Esophagus squamous epithelium (tissue), 5 donors: ENCODE results near the gene ARHGAP30. TPM values are rescaled to one million over a fixed set of nuclear protein-coding genes. Genes with fewer than 3 reads are reported as not detected.
A peak's percentile ranks its signal among the peaks of the same experiment; 100 is the strongest.

ENCODE experiments used
- DNase-seq: peaks from one replicate; lab custom pipeline; 2025; lab: John Stamatoyannopoulos, UW
- H3K27ac ChIP-seq, 4 donors: fragments of 200-600 bp; sonication (generic); one replicate each; pipeline ENCODE4 v1.5.1; 2016 to 2019; ENCODE audit warnings: mild to moderate bottlenecking in 1 of 4
- H3K27me3 ChIP-seq, 4 donors: fragments of 200-600 bp; sonication (generic); 1 replicate in 3 of 4; 2 replicates in 1 of 4; pipeline versions ENCODE4 v1.5.1 to v1.6.0; 2017 to 2021; ENCODE audit warnings: antibody characterized with exemption in 1 of 4
- H3K36me3 ChIP-seq, 3 donors: fragments of 200-600 bp; sonication (generic); one replicate each; pipeline ENCODE4 v1.5.1; 2016 to 2019
- H3K4me1 ChIP-seq, 3 donors: fragments of 200-600 bp; sonication (generic); one replicate each; pipeline ENCODE4 v1.5.1; 2017 to 2019
- H3K4me3 ChIP-seq, 4 donors: fragments of 200-600 bp; sonication (generic); 1 replicate in 3 of 4; 2 replicates in 1 of 4; pipeline ENCODE4 v1.5.1; 2016 to 2019; ENCODE audit warnings: mild to moderate bottlenecking in 2 of 4, moderate library complexity in 1 of 4
- H3K9me3 ChIP-seq, 3 donors: fragments of 200-600 bp; sonication (generic); one replicate each; pipeline ENCODE4 v1.5.1; 2016 to 2019
- CTCF ChIP-seq, 6 experiments: fragments of 450-650 bp in 4 of 6; fragments of 200-600 bp in 2 of 6; sonication (generic) in 2 of 6; IDR thresholded peaks; one replicate each; pipeline ENCODE4 v1.5.1; 2016 to 2019; ENCODE audit warnings: antibody characterized with exemption in 6 of 6, mild to moderate bottlenecking in 4 of 6, moderate library complexity in 4 of 6
- POLR2A ChIP-seq, 4 donors: fragments of 450-650 bp; IDR thresholded peaks; one replicate each; pipeline ENCODE4 v1.6.1; 2017; ENCODE audit warnings: antibody characterized with exemption in 4 of 4, mild to moderate bottlenecking in 4 of 4, moderate library complexity in 3 of 4
- WGBS, 2 donors: methylation state at CpG; one replicate each; pipeline ENCODE4 v1.1.5; 2018; 5-methylcytosine and 5-hydroxymethylcytosine counted together
- intact Hi-C: fragments of 100-400 bp; cut with DNase I; formaldehyde crosslinking; loops from one replicate; pipeline ENCODE4 v1.15.0; 2022
- total RNA-seq, 4 donors: library from RNA; depleted of rRNA; stranded (reverse); fragments of >200 nt; gene quantifications; one replicate each; pipeline ENCODE4 v1.1.0, GENCODE V29; 2016
- donor health status: DM: yes; HTN: yes; CAD: no.

ARHGAP30 gene
- total RNA-seq, 4 donors from 2014 or later = 2.9 to 13.5 (median 7.4) TPM

GRCh38 chr1:161096015-161096414, 26.3 kb upstream of the ARHGAP30 start:
- no peak for DNase-seq
- intact Hi-C loops = loop anchor here (10.0 kb wide), 1 partner anchor 61 kb away; the partner anchor contains the start of gene TSTD1
- Histone ChIP-seq H3K4me3 (no peak overlapping the region), H3K36me3 (peaks cover 0 to 21% (median 7%) of the 10 kb centered on the region in 3 donors), H3K27ac (peak overlapping the region; percentile 23 to 82 (median 68)), H3K9me3 (no peaks in the 10 kb centered on the region), H3K4me1 (peaks cover 26 to 74% (median 37%) of the 10 kb centered on the region in 3 donors), H3K27me3 (no peaks in the 10 kb centered on the region)
- 80 to 95% methylated on average over 2 of the region's 2 CpGs for WGBS, 2 donors
- TF ChIP-seq CTCF (IDR thresholded peaks at IDR 0.05) = no peak
- no peak for TF ChIP-seq POLR2A (IDR thresholded peaks at IDR 0.05)

GRCh38 chr1:161095230-161095629, 25.5 kb upstream of the ARHGAP30 start:
- 92 to 94% methylated on average over 6 of the region's 6 CpGs for WGBS, 2 donors
- Histone ChIP-seq H3K4me1 (peaks cover 26 to 79% (median 37%) of the 10 kb centered on the region in 3 donors), H3K27me3 (no peaks in the 10 kb centered on the region), H3K4me3 (no peak overlapping the region), H3K9me3 (no peaks in the 10 kb centered on the region), H3K36me3 (peaks cover 0 to 13% (median 0%) of the 10 kb centered on the region in 3 donors), H3K27ac (peak overlapping the region in 2 of 4 donors; percentile 81 to 82)
- intact Hi-C loops = loop anchor here (10.0 kb wide), 1 partner anchor 60 kb away; the partner anchor contains the start of gene TSTD1
- DNase-seq = no peak
- TF ChIP-seq CTCF (IDR thresholded peaks at IDR 0.05) (no peak), POLR2A (IDR thresholded peaks at IDR 0.05) (no peak)

GRCh38 chr1:161094481-161094880, 24.8 kb upstream of the ARHGAP30 start:
- Histone ChIP-seq H3K27ac (no peak overlapping the region), H3K4me1 (peaks cover 29 to 86% (median 41%) of the 10 kb centered on the region in 3 donors), H3K27me3 (no peaks in the 10 kb centered on the region), H3K36me3 (peaks cover 0 to 5% (median 0%) of the 10 kb centered on the region in 3 donors), H3K4me3 (no peak overlapping the region), H3K9me3 (no peaks in the 10 kb centered on the region)
- no peak for DNase-seq
- intact Hi-C loops = loop anchor here (10.0 kb wide), 1 partner anchor 60 kb away; the partner anchor contains the start of gene TSTD1
- WGBS, 2 donors = 93 to 97% methylated on average over 14 of the region's 14 CpGs
- no peak for TF ChIP-seq CTCF (IDR thresholded peaks at IDR 0.05)
- no peak for TF ChIP-seq POLR2A (IDR thresholded peaks at IDR 0.05)

GRCh38 chr1:161092621-161093028, 22.9 kb upstream of the ARHGAP30 start:
- H3K9me3 ChIP-seq = no peaks in the 10 kb centered on the region
- no peaks in the 10 kb centered on the region for H3K27me3 ChIP-seq
- WGBS, 2 donors = 42 to 46% methylated on average over 3 of the region's 3 CpGs
- intact Hi-C loops = loop anchor here (10.0 kb wide), 1 partner anchor 58 kb away; the partner anchor contains the start of gene TSTD1
- no peak overlapping the region for H3K4me3 ChIP-seq
- DNase-seq = no peak
- TF ChIP-seq POLR2A (IDR thresholded peaks at IDR 0.05) = no peak
- no peak for TF ChIP-seq CTCF (IDR thresholded peaks at IDR 0.05)
- H3K4me1 ChIP-seq = peaks cover 22 to 81% (median 30%) of the 10 kb centered on the region in 3 donors
- peak overlapping the region; percentile 19 to 97 (median 72) for H3K27ac ChIP-seq
- no peaks in the 10 kb centered on the region for H3K36me3 ChIP-seq

- DNase-seq = no peak
- TF ChIP-seq CTCF (IDR thresholded peaks at IDR 0.05) = no peak
- no peak for TF ChIP-seq POLR2A (IDR thresholded peaks at IDR 0.05)
- no peaks in the 10 kb centered on the region for H3K36me3 ChIP-seq
- H3K4me1 ChIP-seq = peaks cover 17 to 75% (median 25%) of the 10 kb centered on the region in 3 donors
- WGBS, 2 donors = 89 to 97% methylated on average over 3 to 5 of the region's 7 CpGs
- H3K4me3 ChIP-seq = no peak overlapping the region
- no peaks in the 10 kb centered on the region for H3K9me3 ChIP-seq
- intact Hi-C loops = loop anchor here (10.0 kb wide), 1 partner anchor 57 kb away; the partner anchor contains the start of gene TSTD1
- H3K27me3 ChIP-seq = no peaks in the 10 kb centered on the region
- H3K27ac ChIP-seq = peak overlapping the region; percentile 34 to 97 (median 72)
These were observed 22.3 kb upstream of the ARHGAP30 start for GRCh38 chr1:161091796-161092507.
